Neural progenitor cell (in vitro differentiated cells): Measurements from ENCODE around the gene PTPN14. TPM values are rescaled to one million over a fixed set of nuclear protein-coding genes. Genes with fewer than 3 reads are reported as not detected.
A peak's percentile ranks its signal among the peaks of the same experiment; 100 is the strongest.

Experiments used
- DNase-seq: peaks from one replicate; pipeline ENCODE4 v3.0.0-alpha.2; 2016; ENCODE audit warnings: low spot score
- H2AFZ ChIP-seq: fragments of 200-600 bp; sonication (generic); replicated peaks from 2 replicates; pipeline ENCODE4 v1.6.1; 2016; ENCODE audit warnings: antibody characterized with exemption
- H3F3A ChIP-seq: fragments of 200-600 bp; sonication (generic); 2 replicates; pipeline ENCODE4 v1.6.1; 2016; ENCODE audit warnings: antibody characterized with exemption, low read depth
- H3K27ac ChIP-seq: fragments of 200-600 bp; sonication (generic); 2 replicates; pipeline ENCODE4 v1.5.1; 2016; ENCODE audit warnings: mild to moderate bottlenecking
- H3K27me3 ChIP-seq: fragments of 200-600 bp; sonication (generic); 2 replicates; pipeline ENCODE4 v1.6.1; 2016; ENCODE audit warnings: mild to moderate bottlenecking, moderate library complexity
- H3K36me3 ChIP-seq: fragments of 200-600 bp; sonication (generic); 2 replicates; pipeline ENCODE4 v1.5.1; 2016
- H3K4me1 ChIP-seq: fragments of 200-600 bp; sonication (generic); 2 replicates; pipeline ENCODE4 v1.6.1; 2016; ENCODE audit warnings: mixed run types
- H3K4me2 ChIP-seq: fragments of 200-600 bp; sonication (generic); 2 replicates; pipeline ENCODE4 v1.6.1; 2016
- H3K4me3 ChIP-seq: fragments of 200-600 bp; sonication (generic); 2 replicates; pipeline ENCODE4 v1.5.1; 2016
- H3K79me2 ChIP-seq: fragments of 200-600 bp; sonication (generic); 2 replicates; pipeline ENCODE4 v1.6.1; 2016; ENCODE audit warnings: low read depth
- H3K9ac ChIP-seq: fragments of 200-600 bp; sonication (generic); 2 replicates; pipeline ENCODE4 v1.6.1; 2016
- H3K9me3 ChIP-seq: fragments of 200-600 bp; sonication (generic); 2 replicates; pipeline ENCODE4 v1.5.1; 2016; ENCODE audit warnings: low read depth
- H4K20me1 ChIP-seq: fragments of 200-600 bp; sonication (generic); 2 replicates; pipeline ENCODE4 v1.6.1; 2016; ENCODE audit warnings: low read depth
- H3K27ac Mint-ChIP-seq: 3 replicates; pipeline ENCODE4 v1.8.0; 2021; ENCODE audit warnings: mixed read lengths
- H3K27me3 Mint-ChIP-seq: 2 replicates; pipeline ENCODE4 v1.8.0; 2022; ENCODE audit warnings: low read depth, mild to moderate bottlenecking, inconsistent platforms, moderate library complexity, mixed read lengths; ENCODE audit not compliant: insufficient read depth
- H3K36me3 Mint-ChIP-seq: 3 replicates; pipeline ENCODE4 v1.8.0; 2021; ENCODE audit warnings: mixed read lengths
- H3K4me1 Mint-ChIP-seq: 3 replicates; pipeline ENCODE4 v1.8.0; 2021; ENCODE audit warnings: mixed read lengths
- H3K4me3 Mint-ChIP-seq: 3 replicates; pipeline ENCODE4 v1.8.0; 2021; ENCODE audit warnings: mild to moderate bottlenecking, moderate library complexity, mixed read lengths
- H3K9me3 Mint-ChIP-seq: 3 replicates; pipeline ENCODE4 v1.8.0; 2020; ENCODE audit warnings: mixed read lengths
- CTCF ChIP-seq: fragments of 200-600 bp; sonication (generic); IDR thresholded peaks from 2 replicates; pipeline ENCODE4 v1.5.1; 2017; ENCODE audit warnings: antibody characterized with exemption, mild to moderate bottlenecking
- EZH2 ChIP-seq: fragments of 200-600 bp; sonication (generic); IDR thresholded peaks from 2 replicates; pipeline ENCODE4 v1.6.1; 2017; ENCODE audit warnings: antibody characterized with exemption, mild to moderate bottlenecking, moderate library complexity
- EZH2phosphoT487 ChIP-seq: fragments of 200-600 bp; sonication (generic); IDR thresholded peaks from 2 replicates; pipeline ENCODE4 v1.6.1; 2017; ENCODE audit warnings: antibody characterized with exemption
- total RNA-seq: library from RNA; depleted of rRNA; stranded (reverse); fragments of >200 nt; gene quantifications from 2 replicates; pipeline ENCODE4 v1.2.3, GENCODE V29; 2015; ENCODE audit warnings: low replicate concordance

The PTPN14 gene
- total RNA-seq, 1 donor from 2014 or later, result 28.3 TPM

DNA sequence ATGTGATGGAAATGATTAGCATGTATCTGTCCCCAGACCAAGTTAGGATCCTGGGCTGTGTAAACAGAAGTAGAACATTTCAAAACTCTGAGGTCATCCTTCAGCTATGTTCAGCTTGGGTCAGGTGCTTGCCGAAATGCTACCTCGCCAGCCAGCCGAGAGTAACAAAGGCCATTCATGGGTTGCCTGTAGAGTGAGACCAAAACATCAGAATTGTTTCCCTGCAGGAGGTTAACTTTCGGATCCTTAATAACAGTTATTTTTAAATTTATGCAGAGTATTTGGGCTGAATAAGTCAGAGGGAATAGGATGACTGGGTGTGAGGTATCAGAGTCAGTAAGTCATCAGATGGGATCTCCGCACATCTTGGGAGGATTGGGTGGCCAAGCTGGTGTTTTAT lies 234.8 kb downstream of the PTPN14 start:
- no peaks in the 10 kb centered on the region for H3F3A ChIP-seq
- Mint-ChIP-seq H3K4me1 (peaks cover 47% of the 10 kb centered on the region), H3K27ac (no peak overlapping the region), H3K4me3 (no peak overlapping the region), H3K9me3 (no peaks in the 10 kb centered on the region), H3K36me3 (peaks cover 13% of the 10 kb centered on the region), H3K27me3 (peaks cover 4% of the 10 kb centered on the region)
- no peaks in the 10 kb centered on the region for H3K36me3 ChIP-seq
- no peaks in the 10 kb centered on the region for H3K79me2 ChIP-seq
- H3K4me3 ChIP-seq, result no peak overlapping the region
- H3K27ac ChIP-seq, result no peak overlapping the region
- peaks cover 18% of the 10 kb centered on the region for H3K27me3 ChIP-seq
- no peak overlapping the region for H2AFZ ChIP-seq
- DNase-seq, result peak; percentile 34
- no peak overlapping the region for H3K9ac ChIP-seq
- H4K20me1 ChIP-seq, result no peaks in the 10 kb centered on the region
- TF ChIP-seq CTCF, result no peak
- no peak for TF ChIP-seq EZH2
- no peak for TF ChIP-seq EZH2phosphoT487
- H3K9me3 ChIP-seq, result no peaks in the 10 kb centered on the region
- H3K4me1 ChIP-seq, result peaks cover 33% of the 10 kb centered on the region
- H3K4me2 ChIP-seq, result no peak overlapping the region

- peaks cover 53% of the 10 kb centered on the region for H3K4me1 Mint-ChIP-seq
Observed at GRCh38 chr1:214314178-214314843, 237.1 kb downstream of the PTPN14 start.

DNA sequence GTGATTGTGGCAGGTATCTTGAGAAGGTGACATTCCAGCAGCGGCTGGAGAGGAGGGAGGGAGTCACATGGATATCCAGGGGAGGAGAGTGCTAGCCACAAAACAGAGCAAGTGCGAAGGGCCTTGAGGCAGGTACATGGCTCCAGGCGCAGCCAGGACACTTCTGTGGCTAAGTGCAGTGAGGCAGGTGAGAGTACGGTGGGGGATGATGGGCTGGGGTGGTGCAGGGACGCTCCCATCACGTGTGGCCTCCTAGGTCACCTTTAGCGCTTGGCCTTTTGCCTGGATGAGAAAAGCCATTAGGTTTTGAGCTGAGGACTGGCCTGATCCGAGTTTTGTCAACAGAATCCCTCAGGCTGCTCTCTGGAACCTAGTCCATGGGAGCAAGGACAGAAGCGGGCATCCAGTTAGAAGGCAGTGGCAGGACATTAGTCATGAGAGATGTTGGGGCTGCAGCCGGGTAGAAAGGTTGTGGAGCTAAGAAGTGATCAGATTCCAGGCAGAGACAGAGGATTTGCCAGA lies 238.8 kb downstream of the PTPN14 start:
- peaks cover 4% of the 10 kb centered on the region for H3K36me3 Mint-ChIP-seq
- peaks cover 43% of the 10 kb centered on the region for H3K4me1 Mint-ChIP-seq
- H3K27me3 ChIP-seq, result peaks cover 8% of the 10 kb centered on the region

More at GRCh38 chr1:214314178-214314843, 237.1 kb downstream of the PTPN14 start:
- Mint-ChIP-seq H3K9me3 (no peaks in the 10 kb centered on the region), H3K36me3 (peaks cover 13% of the 10 kb centered on the region), H3K27ac (peak overlapping the region; percentile 74), H3K4me3 (no peak overlapping the region), H3K27me3 (peaks cover 4% of the 10 kb centered on the region)
- H3K9me3 ChIP-seq, result no peaks in the 10 kb centered on the region
- H4K20me1 ChIP-seq, result no peaks in the 10 kb centered on the region
- no peaks in the 10 kb centered on the region for H3K79me2 ChIP-seq
- H3K4me3 ChIP-seq, result no peak overlapping the region
- H3K27me3 ChIP-seq, result peaks cover 18% of the 10 kb centered on the region
- H3F3A ChIP-seq, result peaks cover 6% of the 10 kb centered on the region
- TF ChIP-seq EZH2phosphoT487 (no peak), EZH2 (no peak), CTCF (no peak)
- peaks cover 42% of the 10 kb centered on the region for H3K4me1 ChIP-seq
- no peak overlapping the region for H3K9ac ChIP-seq
- no peak overlapping the region for H3K27ac ChIP-seq
- H2AFZ ChIP-seq, result no peak overlapping the region
- DNase-seq, result no peak
- H3K4me2 ChIP-seq, result no peak overlapping the region
- H3K36me3 ChIP-seq, result no peaks in the 10 kb centered on the region

More for the DNA sequence above, 238.8 kb downstream of the PTPN14 start:
- Mint-ChIP-seq H3K4me3 (no peak overlapping the region), H3K27me3 (peaks cover 5% of the 10 kb centered on the region), H3K9me3 (no peaks in the 10 kb centered on the region), H3K27ac (peak overlapping the region; percentile 61)
- TF ChIP-seq EZH2phosphoT487, result no peak
- TF ChIP-seq EZH2, result no peak
- no peak for TF ChIP-seq CTCF
- H3F3A ChIP-seq, result peaks cover 6% of the 10 kb centered on the region
- H3K4me2 ChIP-seq, result no peak overlapping the region
- H3K4me1 ChIP-seq, result peaks cover 40% of the 10 kb centered on the region
- H3K36me3 ChIP-seq, result no peaks in the 10 kb centered on the region
- no peaks in the 10 kb centered on the region for H4K20me1 ChIP-seq
- H3K27ac ChIP-seq, result no peak overlapping the region
- H2AFZ ChIP-seq, result no peak overlapping the region
- no peak overlapping the region for H3K4me3 ChIP-seq
- DNase-seq, result no peak
- no peak overlapping the region for H3K9ac ChIP-seq
- no peaks in the 10 kb centered on the region for H3K79me2 ChIP-seq
- no peaks in the 10 kb centered on the region for H3K9me3 ChIP-seq
